SK-N-SH (cell line): Measurements from ENCODE around the gene DNAJC10. TPM values are rescaled to one million over a fixed set of nuclear protein-coding genes. Genes with fewer than 3 reads are reported as not detected.

Experiments used
- CTCF ChIA-PET: fragments of 300-600, 350-600 bp; formaldehyde crosslinking; extraction: SDS; loops from one replicate; lab custom pipeline; 2021; lab: Yijun Ruan, JAX
- POLR2A ChIA-PET: fragments of 350-600 bp; sonication (Branson Sonifier 250); formaldehyde crosslinking; extraction: SDS; loops from one replicate; lab custom pipeline; 2020; ENCODE audit warnings: antibody characterized with exemption, inconsistent platforms; lab: Yijun Ruan, JAX
- DNase-seq: peaks from one replicate; pipeline ENCODE4 v3.0.0; 2012
- H2AFZ ChIP-seq: fragments of 200-600 bp; sonication (generic); 2 replicates; pipeline ENCODE4 v1.8.1; 2016; ENCODE audit warnings: antibody characterized with exemption, mild to moderate bottlenecking, low read depth
- H3F3A ChIP-seq: fragments of 200-600 bp; sonication (generic); replicated peaks from 2 replicates; pipeline ENCODE3; 2016; ENCODE audit warnings: antibody characterized with exemption, mild to moderate bottlenecking; ENCODE audit not compliant: insufficient read depth
- H3K27ac ChIP-seq, 2 experiments: fragments of 200-500 bp in 1 of 2; fragments of 200-600 bp in 1 of 2; sonication (Bioruptor generic) in 1 of 2; sonication (generic), shearing (Covaris generic) in 1 of 2; 2 replicates each; pipeline versions ENCODE4 v1.5.1 to v1.6.1; 2014 to 2016; ENCODE audit warnings: low read depth in 2 of 2, inconsistent platforms in 1 of 2, low read length in 1 of 2, mild to moderate bottlenecking in 1 of 2, mixed read lengths in 1 of 2
- H3K27me3 ChIP-seq: fragments of 200-600 bp; sonication (generic), shearing (Covaris generic); 2 replicates; pipeline ENCODE4 v1.6.1; 2016; ENCODE audit warnings: mixed run types; ENCODE audit not compliant: insufficient read depth
- H3K36me3 ChIP-seq, 2 experiments: fragments of 200-500 bp in 1 of 2; fragments of 200-600 bp in 1 of 2; sonication (Bioruptor generic) in 1 of 2; sonication (generic) in 1 of 2; replicated peaks in 1 of 2; 2 replicates each; pipeline versions ENCODE3 to v1.5.1; 2014 to 2016; ENCODE audit warnings: low read length in 1 of 2, mild to moderate bottlenecking in 1 of 2; ENCODE audit not compliant: insufficient read depth in 2 of 2, control insufficient read depth in 1 of 2
- H3K4me1 ChIP-seq, 2 experiments: fragments of 200-500 bp in 1 of 2; fragments of 200-600 bp in 1 of 2; sonication (Bioruptor generic) in 1 of 2; sonication (generic), shearing (Covaris generic) in 1 of 2; 2 replicates each; pipeline versions ENCODE4 v1.5.1 to v1.6.1; 2014 to 2016; ENCODE audit warnings: low read depth in 1 of 2, low read length in 1 of 2, mixed run types in 1 of 2; ENCODE audit not compliant: insufficient read depth in 2 of 2, control insufficient read depth in 1 of 2
- H3K4me2 ChIP-seq: fragments of 200-600 bp; sonication (generic), shearing (Covaris generic); 2 replicates; pipeline ENCODE4 v1.6.1; 2017; ENCODE audit warnings: mixed run types
- H3K4me3 ChIP-seq, 2 experiments: fragments of 200-500 bp in 1 of 2; fragments of 200-600 bp in 1 of 2; sonication (Bioruptor generic) in 1 of 2; sonication (generic), shearing (Covaris generic) in 1 of 2; 2 replicates each; pipeline versions ENCODE4 v1.5.1 to v1.8.1; 2014 to 2016; ENCODE audit warnings: low read depth in 2 of 2, inconsistent platforms in 1 of 2, low read length in 1 of 2, mild to moderate bottlenecking in 1 of 2, mixed read lengths in 1 of 2, moderate library complexity in 1 of 2
- H3K79me2 ChIP-seq: fragments of 200-600 bp; sonication (generic); 2 replicates; pipeline ENCODE4 v1.8.1; 2017; ENCODE audit warnings: mild to moderate bottlenecking; ENCODE audit not compliant: insufficient read depth
- H3K9ac ChIP-seq: fragments of 200-600 bp; sonication (generic); 2 replicates; pipeline ENCODE4 v1.6.1; 2017; ENCODE audit warnings: mixed run types
- H3K9me2 ChIP-seq: fragments of 200-600 bp; sonication (generic); 2 replicates; pipeline ENCODE4 v1.6.1; 2017; ENCODE audit warnings: mixed run types
- H3K9me3 ChIP-seq: fragments of 200-600 bp; sonication (generic); 2 replicates; pipeline ENCODE4 v1.6.1; 2017; ENCODE audit warnings: mixed run types, mild to moderate bottlenecking, moderate library complexity
- H4K20me1 ChIP-seq: fragments of 200-600 bp; sonication (generic); 2 replicates; pipeline ENCODE4 v1.6.1; 2017; ENCODE audit warnings: mild to moderate bottlenecking, mixed run types; ENCODE audit not compliant: insufficient read depth
- CHD2 ChIP-seq: fragments of 150-350 bp; IDR thresholded peaks from 2 replicates; pipeline ENCODE4 v1.6.1; 2018; ENCODE audit warnings: low read length; ENCODE audit not compliant: partially characterized antibody
- CTCF ChIP-seq: fragments of 200-600 bp; sonication (generic); IDR thresholded peaks from 2 replicates; pipeline ENCODE4 v1.6.1; 2017; ENCODE audit warnings: antibody characterized with exemption, mild to moderate bottlenecking, moderate library complexity
- FOXM1 ChIP-seq: IDR thresholded peaks from 2 replicates; pipeline ENCODE4 v1.4.0; 2012; ENCODE audit warnings: low read depth, mild to moderate bottlenecking
- GATA2 ChIP-seq: sonication (generic); formaldehyde crosslinking; IDR thresholded peaks from 2 replicates; pipeline ENCODE4 v1.5.0; 2020; ENCODE audit warnings: mild to moderate bottlenecking, missing genetic modification reagents
- IRF3 ChIP-seq: fragments of 150-350 bp; IDR thresholded peaks from 2 replicates; pipeline ENCODE4 v1.6.1; 2016; ENCODE audit warnings: mild to moderate bottlenecking, low read depth, low read length
- JUND ChIP-seq: IDR thresholded peaks from 2 replicates; pipeline ENCODE4 v1.4.0; 2012
- NFIC ChIP-seq: IDR thresholded peaks from 2 replicates; pipeline ENCODE4 v1.4.0; 2012; ENCODE audit warnings: borderline replicate concordance
- NRF1 ChIP-seq: IDR thresholded peaks from 2 replicates; pipeline ENCODE4 v1.6.1; 2012; ENCODE audit warnings: low read depth, mild to moderate bottlenecking, low read length
- POLR2AphosphoS5 ChIP-seq: IDR thresholded peaks from 2 replicates; pipeline ENCODE4 v1.6.1; 2012; ENCODE audit warnings: low read depth, low read length
- RFX5 ChIP-seq: IDR thresholded peaks from 2 replicates; pipeline ENCODE4 v1.6.1; 2012; ENCODE audit warnings: mild to moderate bottlenecking, improper control_type of control experiment, low read length
- TCF12 ChIP-seq: IDR thresholded peaks from 2 replicates; pipeline ENCODE4 v1.4.0; 2012
- TEAD4 ChIP-seq: IDR thresholded peaks from 2 replicates; pipeline ENCODE4 v1.4.0; 2012; ENCODE audit warnings: mild to moderate bottlenecking, borderline replicate concordance; ENCODE audit not compliant: insufficient read depth
- WGBS: methylation state at CpG from one replicate; pipeline ENCODE4 v1.1.6; 2017; ENCODE audit warnings: low lambda C conversion rate; 5-methylcytosine and 5-hydroxymethylcytosine counted together
- polyA plus RNA-seq, 3 experiments: library from polyadenylated mRNA; depleted of rRNA; stranded (reverse); fragments of >200 nt; gene quantifications; 2 replicates each; pipeline ENCODE4 v1.2.3, GENCODE V29; 2012
- TF ChIP-seq, protein P1 (sequence below): fragments of 150-350 bp; IDR thresholded peaks from 2 replicates; pipeline ENCODE4 v1.6.1; 2017; ENCODE audit warnings: antibody characterized with exemption, low read length, low read depth, borderline replicate concordance
- TF ChIP-seq, protein P2 (sequence below): IDR thresholded peaks from 2 replicates; pipeline ENCODE4 v1.6.1; 2012; ENCODE audit warnings: mild to moderate bottlenecking, low read depth, low read length, moderate library complexity

DNAJC10 gene
- polyA plus RNA-seq, 1 of the 3 experiments (the other 2 are of a cell fraction): 30.8 TPM

- POLR2A ChIA-PET: no interaction called here
- peaks cover 7% of the 10 kb centered on the region; the same call in 1 of the 2 replicates for H3K79me2 ChIP-seq
- H3K4me1 ChIP-seq: no peaks in the 10 kb centered on the region
- TF ChIP-seq, protein P1, sequence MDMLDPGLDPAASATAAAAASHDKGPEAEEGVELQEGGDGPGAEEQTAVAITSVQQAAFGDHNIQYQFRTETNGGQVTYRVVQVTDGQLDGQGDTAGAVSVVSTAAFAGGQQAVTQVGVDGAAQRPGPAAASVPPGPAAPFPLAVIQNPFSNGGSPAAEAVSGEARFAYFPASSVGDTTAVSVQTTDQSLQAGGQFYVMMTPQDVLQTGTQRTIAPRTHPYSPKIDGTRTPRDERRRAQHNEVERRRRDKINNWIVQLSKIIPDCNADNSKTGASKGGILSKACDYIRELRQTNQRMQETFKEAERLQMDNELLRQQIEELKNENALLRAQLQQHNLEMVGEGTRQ: no peak
- TF ChIP-seq RFX5 (no peak), JUND (no peak), NFIC (no peak), CHD2 (no peak), FOXM1 (no peak), POLR2AphosphoS5 (no peak), TEAD4 (no peak), CTCF (no peak), NRF1 (no peak), GATA2 (CRISPR knock-in tag) (no peak), TCF12 (no peak), IRF3 (no peak)
- TF ChIP-seq, protein P2, sequence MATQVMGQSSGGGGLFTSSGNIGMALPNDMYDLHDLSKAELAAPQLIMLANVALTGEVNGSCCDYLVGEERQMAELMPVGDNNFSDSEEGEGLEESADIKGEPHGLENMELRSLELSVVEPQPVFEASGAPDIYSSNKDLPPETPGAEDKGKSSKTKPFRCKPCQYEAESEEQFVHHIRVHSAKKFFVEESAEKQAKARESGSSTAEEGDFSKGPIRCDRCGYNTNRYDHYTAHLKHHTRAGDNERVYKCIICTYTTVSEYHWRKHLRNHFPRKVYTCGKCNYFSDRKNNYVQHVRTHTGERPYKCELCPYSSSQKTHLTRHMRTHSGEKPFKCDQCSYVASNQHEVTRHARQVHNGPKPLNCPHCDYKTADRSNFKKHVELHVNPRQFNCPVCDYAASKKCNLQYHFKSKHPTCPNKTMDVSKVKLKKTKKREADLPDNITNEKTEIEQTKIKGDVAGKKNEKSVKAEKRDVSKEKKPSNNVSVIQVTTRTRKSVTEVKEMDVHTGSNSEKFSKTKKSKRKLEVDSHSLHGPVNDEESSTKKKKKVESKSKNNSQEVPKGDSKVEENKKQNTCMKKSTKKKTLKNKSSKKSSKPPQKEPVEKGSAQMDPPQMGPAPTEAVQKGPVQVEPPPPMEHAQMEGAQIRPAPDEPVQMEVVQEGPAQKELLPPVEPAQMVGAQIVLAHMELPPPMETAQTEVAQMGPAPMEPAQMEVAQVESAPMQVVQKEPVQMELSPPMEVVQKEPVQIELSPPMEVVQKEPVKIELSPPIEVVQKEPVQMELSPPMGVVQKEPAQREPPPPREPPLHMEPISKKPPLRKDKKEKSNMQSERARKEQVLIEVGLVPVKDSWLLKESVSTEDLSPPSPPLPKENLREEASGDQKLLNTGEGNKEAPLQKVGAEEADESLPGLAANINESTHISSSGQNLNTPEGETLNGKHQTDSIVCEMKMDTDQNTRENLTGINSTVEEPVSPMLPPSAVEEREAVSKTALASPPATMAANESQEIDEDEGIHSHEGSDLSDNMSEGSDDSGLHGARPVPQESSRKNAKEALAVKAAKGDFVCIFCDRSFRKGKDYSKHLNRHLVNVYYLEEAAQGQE: no peak
- TF ChIP-seq, all 33 proteins: peak for 0
- no peaks in the 10 kb centered on the region for H3K27me3 ChIP-seq
- H3F3A ChIP-seq: peaks cover 4% of the 10 kb centered on the region
- no peaks in the 10 kb centered on the region for H3K9me2 ChIP-seq
- peaks cover 33 to 55% of the 10 kb centered on the region in 2 experiments for H3K36me3 ChIP-seq
- no peak overlapping the region for H3K9ac ChIP-seq
- CTCF ChIA-PET: interaction anchor here (0.7 to 3.0 kb wide), 5 partner anchors 23 to 229 kb away, joined by 3 to 24 read pairs (median 7); no protein-coding TSS in a partner anchor
- H3K27ac ChIP-seq: no peak overlapping the region; a peak in 1 of 4 replicates
- no peak overlapping the region for H3K4me2 ChIP-seq
- H3K9me3 ChIP-seq: no peaks in the 10 kb centered on the region
- H4K20me1 ChIP-seq: no peaks in the 10 kb centered on the region
- H2AFZ ChIP-seq: no peak overlapping the region
- no peak overlapping the region for H3K4me3 ChIP-seq
- 82% methylated on average over 6 of the region's 6 CpGs for WGBS
- DNase-seq: no peak
Observed at GRCh38 chr2:182766626-182767025, 50.6 kb downstream of the DNAJC10 start.
